HG03354 (cell line): ENCODE data around the gene LRP10.
"Not testable (repeated sequence)": the region's sequence is repeated elsewhere in the genome, so short reads cannot be mapped to it uniquely, and the experiment has no call there.

Source experiments
- ATAC-seq: cut with Tn5 transposase; IDR thresholded peaks from one replicate; pipeline ENCODE4 v1.9.1; 2021; ENCODE audit warnings: mild to moderate bottlenecking; ENCODE audit not compliant: unreplicated experiment, poor library complexity, severe bottlenecking

Gene LRP10

DNA sequence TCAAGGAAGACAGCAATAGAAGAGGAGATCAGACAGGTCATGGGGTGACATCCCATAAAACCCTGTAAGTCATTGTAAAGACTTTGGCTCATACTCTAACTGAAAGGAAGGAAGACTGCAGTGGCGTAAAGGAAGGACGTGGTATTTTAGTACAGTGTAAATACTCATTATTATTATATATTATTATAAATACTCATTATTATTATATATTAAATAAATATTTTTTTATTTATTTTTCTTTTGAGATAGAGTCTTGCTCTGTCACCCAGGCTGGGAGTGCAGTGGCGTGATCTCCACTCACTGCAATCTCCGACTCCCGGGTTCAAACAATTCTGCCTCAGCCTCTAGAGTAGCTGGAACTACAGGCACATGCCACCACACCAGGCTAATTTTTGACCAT lies 15.1 kb upstream of the LRP10 start:
- ATAC-seq: no peak

- ATAC-seq: not testable (repeated sequence)
These were observed 11.2 kb upstream of the LRP10 start for GRCh38 chr14:22860377-22860776.

DNA sequence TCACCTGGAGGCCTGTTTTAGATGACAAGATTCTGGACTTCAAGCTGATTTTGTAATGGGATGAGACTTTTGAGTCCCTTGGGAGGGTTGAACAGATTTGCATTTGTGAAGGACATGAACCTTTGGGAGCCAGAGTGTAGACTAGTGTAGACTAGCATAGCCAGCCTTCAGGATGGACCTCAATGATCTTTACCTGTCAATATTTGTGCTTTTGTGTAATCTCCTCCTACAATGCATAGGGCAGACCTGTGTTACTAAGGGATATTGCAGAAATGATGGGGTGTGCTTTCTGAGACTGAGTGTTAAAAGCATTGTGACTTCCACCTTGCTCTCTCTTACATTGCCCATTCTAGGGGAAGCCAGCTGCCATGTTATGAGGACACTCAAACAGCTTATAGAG lies 9.9 kb upstream of the LRP10 start:
- no peak for ATAC-seq

DNA sequence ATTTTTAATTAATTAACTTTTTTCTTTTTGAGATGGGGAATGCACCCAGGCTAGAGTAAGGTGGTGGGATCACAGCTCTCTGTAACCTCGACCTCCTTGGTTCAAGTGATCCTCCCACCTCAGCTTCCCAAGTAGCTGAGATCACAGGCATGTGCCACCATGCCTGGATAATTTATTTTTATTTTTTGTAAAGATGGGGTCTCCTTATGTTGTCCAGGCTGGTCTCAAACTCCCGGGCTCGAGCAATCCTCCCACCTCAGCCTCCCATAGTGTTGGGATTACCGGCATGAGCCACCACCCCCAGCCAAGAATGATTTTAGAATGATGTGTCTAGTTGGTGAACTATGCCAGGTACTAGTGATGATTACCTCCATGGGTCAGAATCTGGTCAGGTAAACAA lies 6.6 kb upstream of the LRP10 start:
- no peak for ATAC-seq

DNA sequence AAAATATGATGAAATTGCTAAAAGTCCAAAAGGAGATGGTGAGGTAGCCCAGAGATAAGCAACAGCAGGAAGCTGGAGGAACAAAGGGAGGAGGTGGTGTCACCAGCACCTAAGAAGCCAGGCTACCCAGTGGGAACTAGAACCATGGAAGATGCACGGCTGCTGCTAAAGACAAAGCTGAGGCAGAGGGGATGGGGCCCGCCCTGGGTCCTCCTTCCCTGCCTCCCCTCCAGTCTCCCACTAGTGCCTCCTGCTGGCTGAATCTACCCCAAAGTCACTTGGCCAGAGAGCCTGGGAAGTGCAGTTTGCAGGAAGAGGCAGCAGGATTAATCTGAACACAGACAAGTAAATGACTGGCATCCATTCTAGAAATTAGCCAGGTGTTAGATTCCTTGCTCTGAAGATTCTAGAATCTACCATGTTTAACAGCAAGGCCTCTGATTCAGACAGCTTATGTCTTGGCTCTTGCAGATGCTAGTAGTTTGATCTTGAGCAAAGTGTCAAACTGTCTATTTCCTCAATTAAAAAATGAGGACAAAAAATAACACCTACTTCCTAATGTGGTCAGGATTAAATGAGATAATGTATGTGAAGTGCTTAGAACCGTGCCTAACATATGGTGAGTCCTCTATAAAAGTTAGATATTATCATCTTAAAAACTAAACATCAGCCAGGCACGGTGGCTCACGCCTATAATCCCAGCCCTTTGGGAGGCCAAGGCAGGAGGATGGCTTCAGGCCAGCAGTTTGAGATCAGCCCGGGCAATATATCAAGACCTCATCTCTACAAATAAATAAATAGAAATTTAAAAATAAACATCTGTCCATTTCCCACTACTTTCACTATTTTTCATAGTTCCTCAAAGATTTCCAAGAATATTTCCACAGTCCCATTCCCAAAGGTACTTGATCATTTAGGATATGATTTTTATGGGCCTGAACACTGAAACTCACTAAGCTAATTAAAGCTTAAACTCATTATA lies 5.8 kb upstream of the LRP10 start:
- no peak for ATAC-seq

DNA sequence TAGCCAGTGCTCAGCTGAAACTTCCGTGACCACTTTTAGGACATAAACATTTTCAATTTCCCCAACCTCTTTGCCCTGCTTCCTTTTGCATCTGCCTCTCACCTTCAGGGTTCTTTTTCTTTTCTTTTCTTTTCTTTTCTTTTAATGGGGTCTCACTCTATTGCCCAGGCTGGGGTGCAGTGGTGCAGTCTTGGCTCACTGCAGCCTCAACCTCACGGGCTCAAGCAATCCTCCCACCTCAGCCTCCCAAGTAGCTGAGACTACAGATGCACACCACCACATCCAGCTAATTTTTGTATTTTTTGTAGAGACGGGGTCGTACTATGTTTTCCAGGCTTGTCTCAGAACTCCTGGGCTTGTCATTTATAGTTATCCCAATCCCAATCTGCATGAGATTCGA lies 4.7 kb upstream of the LRP10 start:
- no peak for ATAC-seq

DNA sequence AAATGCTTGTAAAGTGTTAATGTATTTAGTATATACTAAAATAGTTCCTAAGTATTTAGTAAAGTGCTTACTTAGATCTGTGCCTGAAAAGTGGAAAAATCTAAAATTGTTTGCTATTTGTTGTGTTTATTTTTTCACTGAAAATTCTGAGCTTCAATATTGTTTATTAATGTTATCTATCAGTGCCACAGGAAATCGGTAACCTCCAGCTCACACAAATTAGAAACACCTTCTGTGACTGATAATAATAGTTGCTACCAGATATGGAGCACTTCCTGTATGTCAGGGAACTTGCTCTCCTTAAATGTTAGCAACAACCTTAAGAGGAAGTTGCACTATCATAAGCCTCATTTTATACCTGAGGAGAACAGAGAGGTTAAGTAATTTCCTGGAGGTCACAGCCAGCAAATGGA lies 723 bp upstream of the LRP10 start:
- ATAC-seq: peak; percentile 42

- ATAC-seq: peak; percentile 29
These were observed 693 bp downstream of the LRP10 start for GRCh38 chr14:22872033-22872832.

- ATAC-seq: no peak
These were observed 1.4 kb downstream of the LRP10 start for GRCh38 chr14:22872833-22873520.

GRCh38 chr14:22875003-22875747 lies 3.6 kb downstream of the LRP10 start:
- ATAC-seq: no peak

DNA sequence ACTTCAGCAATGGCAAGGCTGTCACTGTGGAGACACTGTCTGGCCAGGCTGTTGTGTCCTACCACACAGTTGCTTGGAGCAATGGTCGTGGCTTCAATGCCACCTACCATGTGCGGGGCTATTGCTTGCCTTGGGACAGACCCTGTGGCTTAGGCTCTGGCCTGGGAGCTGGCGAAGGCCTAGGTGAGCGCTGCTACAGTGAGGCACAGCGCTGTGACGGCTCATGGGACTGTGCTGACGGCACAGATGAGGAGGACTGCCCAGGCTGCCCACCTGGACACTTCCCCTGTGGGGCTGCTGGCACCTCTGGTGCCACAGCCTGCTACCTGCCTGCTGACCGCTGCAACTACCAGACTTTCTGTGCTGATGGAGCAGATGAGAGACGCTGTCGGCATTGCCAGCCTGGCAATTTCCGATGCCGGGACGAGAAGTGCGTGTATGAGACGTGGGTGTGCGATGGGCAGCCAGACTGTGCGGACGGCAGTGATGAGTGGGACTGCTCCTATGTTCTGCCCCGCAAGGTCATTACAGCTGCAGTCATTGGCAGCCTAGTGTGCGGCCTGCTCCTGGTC lies 4.3 kb downstream of the LRP10 start:
- ATAC-seq: no peak

GRCh38 chr14:22877000-22877501 lies 5.5 kb downstream of the LRP10 start:
- no peak for ATAC-seq

DNA sequence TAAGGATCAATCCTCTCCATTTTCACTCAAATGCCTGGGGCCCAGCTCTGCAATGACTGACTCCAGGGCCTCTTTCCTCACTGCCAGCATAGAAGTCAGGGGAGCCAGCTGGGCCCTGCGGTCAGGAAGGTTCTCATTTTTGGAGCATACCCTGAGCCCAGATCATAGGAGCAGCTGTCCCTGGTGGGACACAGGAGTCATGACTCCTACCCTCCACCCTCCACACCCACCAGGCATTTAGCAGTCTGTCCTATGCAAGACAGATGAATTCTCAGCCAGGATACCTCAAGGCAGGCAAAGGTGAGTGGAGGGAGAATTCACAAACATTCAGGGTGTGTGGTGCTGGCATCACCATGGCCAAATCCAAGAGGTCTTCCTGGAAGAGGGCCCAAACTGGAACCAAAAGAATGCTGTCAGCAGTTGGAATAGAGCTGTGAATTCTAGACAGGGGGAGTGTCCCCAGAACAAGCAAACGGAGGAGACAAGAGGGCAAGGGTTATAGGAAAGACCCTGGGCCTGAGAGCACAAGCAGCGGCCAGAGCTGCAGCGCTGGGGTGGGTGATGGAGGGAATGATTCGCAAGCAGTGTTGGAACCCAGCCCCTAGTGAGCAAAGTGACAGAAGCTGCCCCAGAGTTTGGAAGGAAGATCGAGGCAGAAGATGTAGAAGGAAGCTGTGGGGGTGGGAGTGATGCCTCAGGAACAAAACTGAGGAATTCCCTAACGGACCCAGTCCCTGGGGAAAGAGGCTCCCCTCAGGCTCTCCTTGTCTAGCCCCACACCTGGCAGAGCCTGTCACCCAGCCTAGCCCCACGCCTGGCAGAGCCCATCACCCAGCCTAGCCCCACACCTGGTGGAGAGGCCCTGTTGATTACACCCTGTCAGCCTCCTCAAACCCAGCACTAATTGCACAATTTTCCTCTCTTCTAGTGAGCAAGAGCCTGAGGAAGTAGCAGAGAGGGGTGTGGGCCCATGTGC lies 7.0 kb downstream of the LRP10 start:
- ATAC-seq: no peak

DNA sequence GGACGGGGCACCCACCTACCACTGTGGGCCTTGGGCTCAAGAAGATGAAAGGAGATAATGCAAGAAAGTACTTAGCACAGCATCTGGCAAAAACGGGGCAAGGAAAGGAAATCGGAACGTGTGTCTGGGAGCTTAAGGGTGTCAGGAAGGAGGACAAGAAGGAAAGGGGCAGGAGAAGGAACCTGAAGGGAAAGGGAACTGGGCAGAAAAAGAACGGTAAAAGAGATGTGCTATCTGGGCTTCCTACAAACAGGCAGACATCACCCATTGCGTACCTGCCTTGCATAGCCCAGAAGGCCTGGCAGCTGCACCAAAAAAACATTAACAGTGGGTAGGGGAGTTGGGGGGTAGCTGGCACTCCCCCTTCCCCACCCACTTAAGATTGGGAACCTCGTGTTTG lies 10.5 kb downstream of the LRP10 start:
- ATAC-seq: no peak

GRCh38 chr14:22882529-22883172 lies 11.1 kb downstream of the LRP10 start:
- no peak for ATAC-seq

DNA sequence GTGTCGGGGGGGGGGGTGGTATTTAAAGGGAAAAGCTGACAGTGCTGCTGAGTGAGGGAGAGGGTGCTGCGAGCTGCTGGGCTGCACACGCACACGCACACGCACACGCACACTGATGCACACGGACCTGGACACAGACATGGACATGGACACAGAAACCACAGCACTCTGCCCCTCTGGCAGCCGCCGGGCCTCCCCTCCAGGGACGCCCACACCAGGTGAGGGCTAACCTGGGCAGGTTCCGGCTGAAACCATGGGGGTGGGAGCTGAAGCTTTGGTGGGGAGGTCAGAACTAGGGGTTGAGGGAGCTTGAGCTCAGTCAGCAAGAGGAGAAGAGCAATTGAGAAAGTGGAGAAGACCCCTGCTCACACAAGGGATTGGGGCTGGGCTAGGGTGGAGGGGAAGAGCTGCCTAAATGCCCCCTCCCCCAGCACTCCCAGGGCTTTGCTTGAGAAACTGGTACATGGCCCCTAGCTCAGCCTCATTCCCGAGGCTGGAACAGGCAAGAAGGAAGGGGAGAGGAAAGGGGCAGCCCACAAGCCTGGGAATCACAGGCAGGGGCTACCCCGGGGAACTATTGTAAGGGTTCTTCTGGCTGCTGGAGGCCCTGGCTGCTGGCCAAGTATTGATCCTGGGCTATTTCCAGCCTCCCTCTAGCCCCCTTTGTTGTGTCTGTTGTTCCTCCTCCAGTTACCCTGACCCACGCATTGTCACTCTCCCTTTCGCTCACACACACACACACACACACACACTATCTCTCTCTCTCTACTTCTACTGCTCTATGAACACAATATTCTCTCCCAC lies 11.8 kb downstream of the LRP10 start, which contains the start of gene REM2:
TSS of gene REM2 (plus strand) at position 50 of the 804 bp plus-strand sequence. CDS start at position 116, 66 bp downstream.
- ATAC-seq: no peak
